Panc1 (cell line): ENCODE measurements around the gene RPL10A. TPM values are rescaled to one million over a fixed set of nuclear protein-coding genes. Genes with fewer than 3 reads are reported as not detected.

ENCODE experiments used
- ATAC-seq: fragments of 200-7000 bp; cut with Tn5 transposase; 2 replicates; pipeline ENCODE4 v1.9.1; 2020; ENCODE audit warnings: mild to moderate bottlenecking, moderate library complexity
- BruUV-seq: library from RNA; stranded (reverse); fragments of 400-500 nt; replicated peaks from 2 replicates; lab custom pipeline; 2021; lab: Mats Ljungman, UMichigan
- CTCF ChIA-PET: fragments of 300-600 bp; sonication (Branson Sonifier 250); formaldehyde crosslinking; loops from one replicate; lab custom pipeline; 2022; ENCODE audit warnings: antibody characterized with exemption; lab: Charles Lee
- POLR2A ChIA-PET: fragments of 300-600 bp; sonication (Branson Sonifier 250); formaldehyde crosslinking; loops from one replicate; lab custom pipeline; 2022; ENCODE audit warnings: antibody characterized with exemption; lab: Charles Lee
- DNase-seq: peaks from one replicate; pipeline ENCODE4 v3.0.0-alpha.2; 2010; ENCODE audit warnings: low read depth, low spot score
- H3K27ac ChIP-seq: 2 replicates; pipeline ENCODE4 v1.5.1; 2011; ENCODE audit warnings: mild to moderate bottlenecking, low read length, inconsistent platforms
- H3K27me3 ChIP-seq: fragments of 200-500 bp; sonication (Bioruptor generic); 2 replicates; pipeline ENCODE4 v1.6.0; 2014; ENCODE audit warnings: low read length, inconsistent platforms; ENCODE audit not compliant: control insufficient read depth, insufficient read depth
- H3K36me3 ChIP-seq: fragments of 200-500 bp; sonication (Bioruptor generic); 2 replicates; pipeline ENCODE4 v1.5.1; 2014; ENCODE audit warnings: inconsistent platforms, mild to moderate bottlenecking, low read length, moderate library complexity; ENCODE audit not compliant: control insufficient read depth, insufficient read depth
- H3K4me1 ChIP-seq: 2 replicates; pipeline ENCODE4 v1.5.1; 2011; ENCODE audit warnings: inconsistent platforms, mild to moderate bottlenecking, low read length, moderate library complexity; ENCODE audit not compliant: control insufficient read depth, insufficient read depth
- H3K4me3 ChIP-seq, 2 experiments: 2 replicates each; pipeline ENCODE4 v1.5.1; 2011 to 2012; ENCODE audit warnings: low read depth in 2 of 2, low read length in 2 of 2, mild to moderate bottlenecking in 2 of 2, inconsistent platforms in 1 of 2, moderate library complexity in 1 of 2
- H3K9me3 ChIP-seq: fragments of 200-500 bp; sonication (Bioruptor generic); 2 replicates; pipeline ENCODE4 v1.5.1; 2014; ENCODE audit warnings: low read depth, mild to moderate bottlenecking, inconsistent platforms, low read length, moderate library complexity; ENCODE audit not compliant: control insufficient read depth, insufficient read depth
- POLR2AphosphoS5 ChIP-seq: IDR thresholded peaks from 2 replicates; pipeline ENCODE4 v1.6.1; 2012; ENCODE audit warnings: mild to moderate bottlenecking, low read depth, low read length, moderate library complexity
- REST ChIP-seq, 2 experiments: IDR thresholded peaks; 2 replicates each; pipeline ENCODE4 v1.6.1; 2011 to 2012; ENCODE audit warnings: low read depth in 2 of 2, control low read depth in 1 of 2, low read length in 1 of 2, mild to moderate bottlenecking in 1 of 2, moderate library complexity in 1 of 2; ENCODE audit not compliant: insufficient read depth in 1 of 2
- SIN3A ChIP-seq: IDR thresholded peaks from 2 replicates; pipeline ENCODE4 v1.6.1; 2012; ENCODE audit warnings: low read depth, mild to moderate bottlenecking, low read length, moderate library complexity, borderline replicate concordance; ENCODE audit not compliant: insufficient read depth
- TCF7L2 ChIP-seq: IDR thresholded peaks from 2 replicates; pipeline ENCODE4 v1.6.1; 2011; ENCODE audit warnings: mild to moderate bottlenecking, low read depth, low read length, inconsistent platforms
- in situ Hi-C: cut with HindIII; loops from 2 replicates; pipeline ENCODE4 v1.10.0; 2016; ENCODE audit warnings: low sequenced_read_pairs, low pct_unique_long_range_greater_than_20kb
- intact Hi-C: fragments of 100-400 bp; cut with micrococcal nuclease; formaldehyde crosslinking; loops from one replicate; pipeline ENCODE4 v1.10.0; 2022; ENCODE audit not compliant: unreplicated experiment
- total RNA-seq: library from RNA; stranded (reverse); gene quantifications from one replicate; pipeline ENCODE4 v1.2.1, GENCODE V29; 2021; ENCODE audit not compliant: unreplicated experiment
- TF ChIP-seq, protein P1 (sequence below): fragments of 450-650 bp; IDR thresholded peaks from 2 replicates; pipeline ENCODE4 v1.5.1; 2017; ENCODE audit warnings: mild to moderate bottlenecking

RPL10A gene
- total RNA-seq, 1 experiment from 2014 or later = 732 TPM

DNA sequence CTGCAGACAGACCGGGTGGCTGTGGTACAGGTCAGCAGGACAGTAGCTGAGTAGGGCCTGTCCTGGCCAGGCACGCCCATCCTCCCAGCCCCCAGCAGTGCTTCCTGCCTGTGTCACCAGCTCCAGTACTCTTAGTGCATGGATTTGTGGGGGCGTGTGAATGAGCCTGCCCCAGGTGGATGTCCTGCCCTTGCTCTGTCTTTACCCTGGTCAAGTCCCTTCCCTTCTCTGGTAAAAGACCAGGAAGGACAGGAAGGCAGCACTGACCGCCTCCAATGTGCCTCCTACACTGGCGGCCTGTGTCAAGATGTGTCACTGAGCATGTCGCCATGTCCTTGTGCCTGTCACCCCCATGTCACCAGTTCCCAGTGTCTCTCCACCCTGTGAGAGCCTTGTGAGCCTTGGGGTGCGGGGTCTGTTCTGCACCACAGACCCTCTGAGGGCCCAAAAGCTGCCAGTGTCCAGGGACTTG, 16.8 kb downstream of the RPL10A start:
- POLR2A ChIA-PET = no interaction called here
- H3K27ac ChIP-seq = no peak overlapping the region
- no peaks in the 10 kb centered on the region for H3K9me3 ChIP-seq
- intact Hi-C loops = no loop called here
- DNase-seq (no peak), ATAC-seq (peak; percentile 35; the same call in 1 of the 2 replicates)
- CTCF ChIA-PET = no interaction called here
- H3K4me1 ChIP-seq = peaks cover 17% of the 10 kb centered on the region
- no peaks in the 10 kb centered on the region for H3K36me3 ChIP-seq
- TF ChIP-seq, protein P1, sequence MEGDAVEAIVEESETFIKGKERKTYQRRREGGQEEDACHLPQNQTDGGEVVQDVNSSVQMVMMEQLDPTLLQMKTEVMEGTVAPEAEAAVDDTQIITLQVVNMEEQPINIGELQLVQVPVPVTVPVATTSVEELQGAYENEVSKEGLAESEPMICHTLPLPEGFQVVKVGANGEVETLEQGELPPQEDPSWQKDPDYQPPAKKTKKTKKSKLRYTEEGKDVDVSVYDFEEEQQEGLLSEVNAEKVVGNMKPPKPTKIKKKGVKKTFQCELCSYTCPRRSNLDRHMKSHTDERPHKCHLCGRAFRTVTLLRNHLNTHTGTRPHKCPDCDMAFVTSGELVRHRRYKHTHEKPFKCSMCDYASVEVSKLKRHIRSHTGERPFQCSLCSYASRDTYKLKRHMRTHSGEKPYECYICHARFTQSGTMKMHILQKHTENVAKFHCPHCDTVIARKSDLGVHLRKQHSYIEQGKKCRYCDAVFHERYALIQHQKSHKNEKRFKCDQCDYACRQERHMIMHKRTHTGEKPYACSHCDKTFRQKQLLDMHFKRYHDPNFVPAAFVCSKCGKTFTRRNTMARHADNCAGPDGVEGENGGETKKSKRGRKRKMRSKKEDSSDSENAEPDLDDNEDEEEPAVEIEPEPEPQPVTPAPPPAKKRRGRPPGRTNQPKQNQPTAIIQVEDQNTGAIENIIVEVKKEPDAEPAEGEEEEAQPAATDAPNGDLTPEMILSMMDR = no peak
- TF ChIP-seq POLR2AphosphoS5 (no peak), SIN3A (no peak), REST (IDR thresholded peaks at IDR 0.05; ENCODE audit: insufficient read depth in 1 of 2, low read depth in 2 of 2, low read length in 1 of 2) (no peak), TCF7L2 (no peak)
- no TSS peak for BruUV-seq
- H3K4me3 ChIP-seq = no peak overlapping the region
- in situ Hi-C loops = no loop called here
- H3K27me3 ChIP-seq = no peaks in the 10 kb centered on the region

GRCh38 chr6:35485402-35485877, 17.2 kb downstream of the RPL10A start:
- intact Hi-C loops = no loop called here
- no peak for DNase-seq
- H3K27ac ChIP-seq = no peak overlapping the region
- H3K4me3 ChIP-seq = no peak overlapping the region
- H3K36me3 ChIP-seq = no peaks in the 10 kb centered on the region
- ChIA-PET CTCF (no interaction called here), POLR2A (no interaction called here)
- ATAC-seq = no peak
- no TSS peak for BruUV-seq
- in situ Hi-C loops = no loop called here
- H3K9me3 ChIP-seq = no peaks in the 10 kb centered on the region
- TF ChIP-seq REST (IDR thresholded peaks at IDR 0.05; ENCODE audit: insufficient read depth in 1 of 2, low read depth in 2 of 2, low read length in 1 of 2) (no peak), SIN3A (no peak), TCF7L2 (no peak), POLR2AphosphoS5 (no peak)
- TF ChIP-seq, protein P1 = no peak
- peaks cover 19% of the 10 kb centered on the region for H3K4me1 ChIP-seq
- H3K27me3 ChIP-seq = no peaks in the 10 kb centered on the region
